ENCODE measurements around the gene COQ9.
"Not testable (repeated sequence)": the region's sequence is repeated elsewhere in the genome, so short reads cannot be mapped to it uniquely, and the experiment has no call there.

COQ9 gene

GRCh38 chr16:57427307-57427706, 20.0 kb upstream of the COQ9 start:
- no peak for DNase-seq

- no peak for DNase-seq
These were observed 19.5 kb upstream of the COQ9 start for GRCh38 chr16:57427824-57428223.

- no peak for DNase-seq
These were observed 16.3 kb upstream of the COQ9 start for GRCh38 chr16:57430955-57431354.

- DNase-seq = no peak
These were observed 14.8 kb upstream of the COQ9 start for GRCh38 chr16:57432505-57432904.

- no peak for DNase-seq
These were observed 14.3 kb upstream of the COQ9 start for GRCh38 chr16:57432989-57433388.

- DNase-seq = no peak
These were observed 13.3 kb upstream of the COQ9 start for GRCh38 chr16:57434003-57434402.

GRCh38 chr16:57435838-57436237, 11.4 kb upstream of the COQ9 start:
- DNase-seq = no peak

- DNase-seq = not testable (repeated sequence)
These were observed 7.3 kb upstream of the COQ9 start for GRCh38 chr16:57439947-57440346.

- not testable (repeated sequence) for DNase-seq
These were observed 6.7 kb upstream of the COQ9 start for GRCh38 chr16:57440551-57440950.

GRCh38 chr16:57444711-57445110, 2.6 kb upstream of the COQ9 start:
- DNase-seq = no peak

- no peak for DNase-seq
These were observed 1.8 kb upstream of the COQ9 start for GRCh38 chr16:57445510-57445909.

- DNase-seq = peak in 1 of 2 donors; percentile 59
These were observed 621 bp upstream of the COQ9 start for GRCh38 chr16:57446531-57447185.

- no peak for DNase-seq
These were observed 4.7 kb downstream of the COQ9 start for GRCh38 chr16:57452021-57452420.

GRCh38 chr16:57462209-57462977, 15.1 kb downstream of the COQ9 start, which contains the start of gene POLR2C:
Gene POLR2C (plus strand): TSS chr16:57462679. CDS start chr16:57462725, 46 bp downstream.
- peak; percentile 63 to 78 for DNase-seq

- no peak for DNase-seq
These were observed 15.7 kb downstream of the COQ9 start for GRCh38 chr16:57462978-57463362.

- DNase-seq = no peak
These were observed 17.2 kb downstream of the COQ9 start for GRCh38 chr16:57464523-57464922.

GRCh38 chr16:57468346-57468745, 21.1 kb downstream of the COQ9 start:
- DNase-seq = no peak

- no peak for DNase-seq
These were observed 21.8 kb downstream of the COQ9 start for GRCh38 chr16:57469046-57469445.

- DNase-seq = no peak
These were observed 22.7 kb downstream of the COQ9 start for GRCh38 chr16:57469917-57470470.

GRCh38 chr16:57470711-57471110, 23.4 kb downstream of the COQ9 start:
- no peak for DNase-seq

- no peak for DNase-seq
These were observed 23.9 kb downstream of the COQ9 start for GRCh38 chr16:57471209-57471608.

GRCh38 chr16:57471852-57472664, 24.8 kb downstream of the COQ9 start:
- DNase-seq = no peak

- no peak for DNase-seq
These were observed 25.4 kb downstream of the COQ9 start for GRCh38 chr16:57472665-57473060.
